ENCODE data around the gene PLCG1. TPM values are rescaled to one million over a fixed set of nuclear protein-coding genes. Genes with fewer than 3 reads are reported as not detected.

The PLCG1 gene
- total and polyA plus RNA-seq, 2 donors (not counting 3 experiments of a cell fraction or from before 2014, with no cell fraction given) = 164 to 224 TPM

DNA sequence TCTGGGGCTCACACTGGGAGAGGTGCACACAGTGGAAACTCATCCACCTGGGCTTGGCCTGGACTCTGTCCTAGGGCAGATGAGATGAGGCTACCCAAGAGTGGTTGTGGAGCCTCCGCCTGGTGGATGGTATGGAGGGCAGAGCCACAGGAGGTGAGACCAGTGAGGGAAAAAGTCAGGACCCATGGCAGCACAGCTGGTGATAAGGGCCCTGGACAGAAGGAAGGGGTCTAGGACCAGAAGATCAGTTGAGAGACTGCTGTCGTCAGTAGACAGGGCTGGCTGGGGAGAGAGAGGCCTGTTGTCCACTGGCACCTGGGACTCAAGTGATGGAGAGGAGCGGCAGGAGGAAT is 29.8 kb downstream of the PLCG1 start:
- no peaks in the 10 kb centered on the region for H3K27me3 ChIP-seq (ENCODE audit: control insufficient read depth in 2 of 2, insufficient read depth in 2 of 2, low read length in 2 of 2)
- CTCF ChIA-PET = interaction anchor here (0.8 to 2.4 kb wide), 4 partner anchors 25 to 173 kb away, joined by 3 to 11 read pairs (median 5); partner anchors contain the start of gene LPIN3
- H3K27ac ChIP-seq (ENCODE audit: insufficient read depth, low read depth, low read length) = no peak overlapping the region
- no peak for TF ChIP-seq FOS (IDR thresholded peaks at IDR 0.05; ENCODE audit: borderline replicate concordance, insufficient read depth, low read length)
- H3K4me3 ChIP-seq (replicated peaks in 1 of 3; ENCODE audit: insufficient read depth in 1 of 3, low read depth in 1 of 3, low read length in 3 of 3) = no peak overlapping the region
- no peaks in the 10 kb centered on the region for H3K9me3 ChIP-seq (replicated peaks; ENCODE audit: control insufficient read depth, insufficient read depth, low read length)
- no peak overlapping the region for H3K4me2 ChIP-seq (ENCODE audit: insufficient read depth, low read length)
- H3K79me2 ChIP-seq (ENCODE audit: control insufficient read depth, insufficient read depth, low read length) = no peaks in the 10 kb centered on the region
- no peaks in the 10 kb centered on the region for H4K20me1 ChIP-seq (replicated peaks; ENCODE audit: control insufficient read depth, extremely low read depth, insufficient read depth, low read length)
- POLR2A ChIA-PET = no interaction called here
- DNase-seq (ENCODE audit: low read depth, low spot score) (no peak), FAIRE-seq (no peak)
- no peaks in the 10 kb centered on the region for H3K9me1 ChIP-seq (replicated peaks; ENCODE audit: control insufficient read depth, extremely low read depth, insufficient read depth, low read length)
- intact Hi-C loops (cut with micrococcal nuclease) (no loop called here), dilution Hi-C loops (cut with MboI; ENCODE audit: extremely low pct_ligation_motif_present, low sequenced_read_pairs) (no loop called here)
- no TSS peak for BruUV-seq (replicated peaks)
- H3K4me1 ChIP-seq (ENCODE audit: control insufficient read depth, extremely low read depth, insufficient read depth, low read length) = no peaks in the 10 kb centered on the region
- no peak overlapping the region for H2AFZ ChIP-seq (ENCODE audit: low read depth, low read length)
- H3K9ac ChIP-seq (replicated peaks; ENCODE audit: extremely low read depth, insufficient read depth, low read length) = no peak overlapping the region
- peaks cover 31 to 89% of the 10 kb centered on the region in 2 experiments for H3K36me3 ChIP-seq (ENCODE audit: control insufficient read depth in 2 of 2, extremely low read depth in 1 of 2, insufficient read depth in 2 of 2, low read length in 2 of 2)

DNA sequence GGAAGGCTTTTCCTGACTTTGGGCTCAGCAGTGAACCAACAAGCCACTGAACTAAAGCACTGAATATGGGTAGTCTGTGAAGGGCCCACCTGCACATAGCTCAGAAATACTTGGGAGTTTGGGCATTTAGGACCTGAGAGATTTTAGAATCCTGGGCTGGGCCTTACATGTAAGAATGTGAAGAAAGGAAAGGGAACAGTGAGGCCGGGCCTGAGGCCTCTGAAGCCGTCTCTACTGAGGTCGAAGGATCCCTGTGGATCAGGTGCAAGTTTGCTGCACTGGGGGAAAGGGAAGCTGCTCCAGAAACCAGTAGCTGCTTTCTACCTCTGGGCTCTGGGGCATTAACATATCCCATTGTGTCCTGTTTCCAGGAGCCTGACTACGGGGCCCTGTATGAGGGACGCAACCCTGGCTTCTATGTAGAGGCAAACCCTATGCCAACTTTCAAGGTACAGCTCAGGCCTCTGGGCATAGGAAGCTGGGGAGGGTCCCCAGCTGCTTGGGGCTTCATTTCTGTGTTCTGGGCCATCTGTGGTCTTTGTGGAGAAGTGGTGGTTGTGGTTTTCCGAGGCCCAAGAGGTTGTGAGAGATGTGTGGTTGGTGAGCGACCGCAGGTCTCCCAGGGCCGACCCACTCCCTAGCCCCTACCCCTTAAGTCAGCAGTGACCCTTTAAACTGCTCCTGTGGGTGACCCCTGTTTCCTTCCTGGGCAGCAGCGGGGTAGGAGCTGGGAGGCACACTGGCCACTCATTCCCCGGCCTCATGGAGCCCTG is 30.3 kb downstream of the PLCG1 start:
- ChIA-PET POLR2A (no interaction called here), CTCF (interaction anchor here (0.8 to 2.4 kb wide), 5 partner anchors 13 to 173 kb away, joined by 3 to 11 read pairs (median 4); partner anchors contain the start of gene LPIN3)
- H3K27ac ChIP-seq (ENCODE audit: insufficient read depth, low read depth, low read length) = no peak overlapping the region
- no peaks in the 10 kb centered on the region for H3K9me3 ChIP-seq (replicated peaks; ENCODE audit: control insufficient read depth, insufficient read depth, low read length)
- no peaks in the 10 kb centered on the region for H3K27me3 ChIP-seq (ENCODE audit: control insufficient read depth in 2 of 2, insufficient read depth in 2 of 2, low read length in 2 of 2)
- H3K36me3 ChIP-seq (ENCODE audit: control insufficient read depth in 2 of 2, extremely low read depth in 1 of 2, insufficient read depth in 2 of 2, low read length in 2 of 2) = peaks cover 32 to 88% of the 10 kb centered on the region in 2 experiments
- H4K20me1 ChIP-seq (replicated peaks; ENCODE audit: control insufficient read depth, extremely low read depth, insufficient read depth, low read length) = no peaks in the 10 kb centered on the region
- FAIRE-seq (no peak), DNase-seq (ENCODE audit: low read depth, low spot score) (no peak)
- dilution Hi-C loops (cut with MboI; ENCODE audit: extremely low pct_ligation_motif_present, low sequenced_read_pairs) = no loop called here
- no peak for TF ChIP-seq EZH2 (IDR thresholded peaks at IDR 0.05; ENCODE audit: borderline replicate concordance, low read depth, low read length, severe bottlenecking)
- TF ChIP-seq, protein P1, sequence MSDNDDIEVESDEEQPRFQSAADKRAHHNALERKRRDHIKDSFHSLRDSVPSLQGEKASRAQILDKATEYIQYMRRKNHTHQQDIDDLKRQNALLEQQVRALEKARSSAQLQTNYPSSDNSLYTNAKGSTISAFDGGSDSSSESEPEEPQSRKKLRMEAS (IDR thresholded peaks at IDR 0.05; ENCODE audit: insufficient read depth, insufficient read length) = no peak
- TF ChIP-seq, protein P2, sequence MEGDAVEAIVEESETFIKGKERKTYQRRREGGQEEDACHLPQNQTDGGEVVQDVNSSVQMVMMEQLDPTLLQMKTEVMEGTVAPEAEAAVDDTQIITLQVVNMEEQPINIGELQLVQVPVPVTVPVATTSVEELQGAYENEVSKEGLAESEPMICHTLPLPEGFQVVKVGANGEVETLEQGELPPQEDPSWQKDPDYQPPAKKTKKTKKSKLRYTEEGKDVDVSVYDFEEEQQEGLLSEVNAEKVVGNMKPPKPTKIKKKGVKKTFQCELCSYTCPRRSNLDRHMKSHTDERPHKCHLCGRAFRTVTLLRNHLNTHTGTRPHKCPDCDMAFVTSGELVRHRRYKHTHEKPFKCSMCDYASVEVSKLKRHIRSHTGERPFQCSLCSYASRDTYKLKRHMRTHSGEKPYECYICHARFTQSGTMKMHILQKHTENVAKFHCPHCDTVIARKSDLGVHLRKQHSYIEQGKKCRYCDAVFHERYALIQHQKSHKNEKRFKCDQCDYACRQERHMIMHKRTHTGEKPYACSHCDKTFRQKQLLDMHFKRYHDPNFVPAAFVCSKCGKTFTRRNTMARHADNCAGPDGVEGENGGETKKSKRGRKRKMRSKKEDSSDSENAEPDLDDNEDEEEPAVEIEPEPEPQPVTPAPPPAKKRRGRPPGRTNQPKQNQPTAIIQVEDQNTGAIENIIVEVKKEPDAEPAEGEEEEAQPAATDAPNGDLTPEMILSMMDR (IDR thresholded peaks at IDR 0.05; ENCODE audit: extremely low read depth in 1 of 2, insufficient read depth in 1 of 2, low read depth in 1 of 2, low read length in 2 of 2) = no peak
- TF ChIP-seq POLR2AphosphoS5 (IDR thresholded peaks at IDR 0.05; ENCODE audit: insufficient read depth, low read depth, low read length) = no peak
- no peak for TF ChIP-seq MYC (IDR thresholded peaks at IDR 0.05; ENCODE audit: low read depth, low read length)
- TF ChIP-seq GATA2 (IDR thresholded peaks at IDR 0.05; ENCODE audit: insufficient read depth, insufficient read length, low read depth, low read length) = no peak
- TF ChIP-seq JUN (IDR thresholded peaks at IDR 0.05; ENCODE audit: borderline replicate concordance, insufficient read depth, insufficient read length, low read depth) = no peak
- no peak for TF ChIP-seq POLR2A (IDR thresholded peaks at IDR 0.05; ENCODE audit: low read depth, low read length)
- TF ChIP-seq FOS (IDR thresholded peaks at IDR 0.05; ENCODE audit: borderline replicate concordance, insufficient read depth, low read length) = no peak
- no peaks in the 10 kb centered on the region for H3K79me2 ChIP-seq (ENCODE audit: control insufficient read depth, insufficient read depth, low read length)
- H3K4me3 ChIP-seq (replicated peaks in 1 of 3; ENCODE audit: insufficient read depth in 1 of 3, low read depth in 1 of 3, low read length in 3 of 3) = no peak overlapping the region
- H3K9ac ChIP-seq (replicated peaks; ENCODE audit: extremely low read depth, insufficient read depth, low read length) = no peak overlapping the region
- intact Hi-C loops (cut with micrococcal nuclease) = no loop called here
- H2AFZ ChIP-seq (ENCODE audit: low read depth, low read length) = no peak overlapping the region
- H3K4me2 ChIP-seq (ENCODE audit: insufficient read depth, low read length) = no peak overlapping the region
- H3K4me1 ChIP-seq (ENCODE audit: control insufficient read depth, extremely low read depth, insufficient read depth, low read length) = peaks cover 3% of the 10 kb centered on the region
- BruUV-seq (replicated peaks) = no TSS peak
- H3K9me1 ChIP-seq (replicated peaks; ENCODE audit: control insufficient read depth, extremely low read depth, insufficient read depth, low read length) = no peaks in the 10 kb centered on the region

Data from endothelial cell of umbilical vein (primary cell).